SH-SY5Y (cell line): Measurements from ENCODE around the gene UBE4B.

ENCODE experiments used
- GATA2 ChIP-seq: IDR thresholded peaks from 2 replicates; pipeline ENCODE4 v1.6.1; 2011; ENCODE audit warnings: mild to moderate bottlenecking, low read depth, low read length
- GATA3 ChIP-seq: IDR thresholded peaks from 2 replicates; pipeline ENCODE4 v1.6.1; 2011; ENCODE audit warnings: low read depth, mild to moderate bottlenecking, low read length, moderate library complexity

DNA sequence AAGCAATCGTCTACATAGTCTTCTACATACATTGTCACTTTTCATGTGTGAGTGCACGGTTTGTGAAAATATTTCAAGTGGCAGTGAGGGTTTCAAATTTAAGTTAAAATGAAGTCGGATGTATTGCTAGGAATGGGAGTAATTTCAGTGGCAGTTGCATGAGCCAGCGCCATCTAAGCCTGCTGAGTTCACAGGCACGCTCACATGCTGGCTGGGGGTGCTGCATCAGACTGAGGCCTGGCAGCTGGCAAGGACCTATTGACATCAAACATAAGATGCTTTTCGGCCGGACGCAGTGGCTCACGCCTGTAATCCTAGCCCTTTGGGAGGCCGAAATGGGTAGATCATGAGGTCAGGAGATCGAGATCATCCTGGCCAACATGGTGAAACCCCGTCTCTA, 80.7 kb downstream of the UBE4B start:
- TF ChIP-seq GATA3, result no peak
- TF ChIP-seq GATA2, result no peak
